ENCODE data around the gene EFNA5. TPM values are rescaled to one million over a fixed set of nuclear protein-coding genes. Genes with fewer than 3 reads are reported as not detected.

Gene EFNA5
- total RNA-seq, 2 experiments from 2014 or later, result not detected

- intact Hi-C loops (cut with DNase I, micrococcal nuclease), result no loop called here
- no peaks in the 10 kb centered on the region for H3K4me1 Mint-ChIP-seq (ENCODE audit: low read depth)
- peaks cover 11% of the 10 kb centered on the region for H3K27me3 Mint-ChIP-seq
- H3K4me3 Mint-ChIP-seq, result no peak overlapping the region
- no peaks in the 10 kb centered on the region for H3K36me3 ChIP-seq (ENCODE audit: insufficient read depth, low read length)
- H3K9me3 Mint-ChIP-seq, result no peaks in the 10 kb centered on the region
- H3K4me1 ChIP-seq (ENCODE audit: insufficient read depth, low read length), result no peaks in the 10 kb centered on the region
- no peak overlapping the region for H3K4me3 ChIP-seq (ENCODE audit: low read length)
- POLR2A ChIA-PET, result no interaction called here
- no peaks in the 10 kb centered on the region for H3K36me3 Mint-ChIP-seq (ENCODE audit: low read depth)
- CTCF ChIA-PET, result no interaction called here
- H3K9me3 ChIP-seq (ENCODE audit: control insufficient read depth in 1 of 2, insufficient read depth in 1 of 2, low read length in 2 of 2), result no peaks in the 10 kb centered on the region
- no peak overlapping the region for H3K27ac Mint-ChIP-seq
- no peak for DNase-seq
- no peak overlapping the region for H3K27ac ChIP-seq (ENCODE audit: low read depth in 1 of 2, low read length in 2 of 2)
- H3K27me3 ChIP-seq (ENCODE audit: control insufficient read depth in 1 of 2, insufficient read depth in 2 of 2, low read length in 2 of 2), result no peaks in the 10 kb centered on the region
- no peak for ATAC-seq (ENCODE audit: poor library complexity)
- no peak for TF ChIP-seq CTCF (IDR thresholded peaks at IDR 0.05)
Measured at GRCh38 chr5:107603349-107603748, 67.4 kb downstream of the EFNA5 start.

- POLR2A ChIA-PET, result no interaction called here
- DNase-seq, result no peak
Measured at GRCh38 chr5:107602896-107603295, 67.8 kb downstream of the EFNA5 start.

GRCh38 chr5:107601076-107601475 is 69.7 kb downstream of the EFNA5 start:
- H3K4me3 Mint-ChIP-seq, result no peak overlapping the region
- H3K27me3 Mint-ChIP-seq, result peaks cover 13% of the 10 kb centered on the region
- Histone ChIP-seq H3K9me3 (ENCODE audit: control insufficient read depth in 1 of 2, insufficient read depth in 1 of 2, low read length in 2 of 2) (no peaks in the 10 kb centered on the region), H3K27me3 (ENCODE audit: control insufficient read depth in 1 of 2, insufficient read depth in 2 of 2, low read length in 2 of 2) (no peaks in the 10 kb centered on the region), H3K27ac (ENCODE audit: low read depth in 1 of 2, low read length in 2 of 2) (no peak overlapping the region), H3K4me3 (ENCODE audit: low read length) (no peak overlapping the region), H3K36me3 (ENCODE audit: insufficient read depth, low read length) (no peaks in the 10 kb centered on the region), H3K4me1 (ENCODE audit: insufficient read depth, low read length) (no peaks in the 10 kb centered on the region)
- no peaks in the 10 kb centered on the region for H3K4me1 Mint-ChIP-seq (ENCODE audit: low read depth)
- no peak for TF ChIP-seq CTCF (IDR thresholded peaks at IDR 0.05)
- intact Hi-C loops (cut with DNase I, micrococcal nuclease), result no loop called here
- ChIA-PET CTCF (no interaction called here), POLR2A (no interaction called here)
- H3K36me3 Mint-ChIP-seq (ENCODE audit: low read depth), result no peaks in the 10 kb centered on the region
- DNase-seq (no peak), ATAC-seq (ENCODE audit: poor library complexity) (no peak)
- no peak overlapping the region for H3K27ac Mint-ChIP-seq
- no peaks in the 10 kb centered on the region for H3K9me3 Mint-ChIP-seq

More at GRCh38 chr5:107602896-107603295, 67.8 kb downstream of the EFNA5 start:
- Mint-ChIP-seq H3K9me3 (no peaks in the 10 kb centered on the region), H3K27me3 (peaks cover 11% of the 10 kb centered on the region), H3K4me1 (ENCODE audit: low read depth) (no peaks in the 10 kb centered on the region), H3K4me3 (no peak overlapping the region), H3K27ac (no peak overlapping the region), H3K36me3 (ENCODE audit: low read depth) (no peaks in the 10 kb centered on the region)
- Histone ChIP-seq H3K27me3 (ENCODE audit: control insufficient read depth in 1 of 2, insufficient read depth in 2 of 2, low read length in 2 of 2) (no peaks in the 10 kb centered on the region), H3K4me3 (ENCODE audit: low read length) (no peak overlapping the region), H3K4me1 (ENCODE audit: insufficient read depth, low read length) (no peaks in the 10 kb centered on the region), H3K36me3 (ENCODE audit: insufficient read depth, low read length) (no peaks in the 10 kb centered on the region), H3K27ac (ENCODE audit: low read depth in 1 of 2, low read length in 2 of 2) (no peak overlapping the region), H3K9me3 (ENCODE audit: control insufficient read depth in 1 of 2, insufficient read depth in 1 of 2, low read length in 2 of 2) (no peaks in the 10 kb centered on the region)
- intact Hi-C loops (cut with DNase I, micrococcal nuclease), result no loop called here
- TF ChIP-seq CTCF (IDR thresholded peaks at IDR 0.05), result no peak
- ATAC-seq (ENCODE audit: poor library complexity), result no peak
- CTCF ChIA-PET, result no interaction called here

All from CD4-positive, alpha-beta T cell (primary cell).